Measurements from ENCODE around the gene NRBP1.

DNA sequence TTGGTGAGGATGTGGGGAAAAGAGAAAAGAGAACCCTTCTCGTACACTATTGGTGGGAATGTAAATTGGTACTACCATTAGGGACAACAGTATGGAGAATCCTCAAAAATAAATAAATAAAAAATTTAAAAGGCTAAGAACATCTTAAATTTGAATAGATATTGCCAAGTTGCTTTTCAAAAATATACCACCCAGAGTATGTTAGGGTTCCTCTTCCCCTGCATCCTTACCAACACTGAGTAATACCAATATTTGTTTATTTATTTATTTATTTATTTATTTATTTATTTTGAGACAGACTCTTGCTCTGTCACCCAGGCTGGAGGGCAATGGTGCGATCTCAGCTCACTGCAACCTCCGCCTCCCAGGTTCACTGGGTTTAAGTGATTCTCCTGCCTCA lies 5.5 kb upstream of the NRBP1 start:
- TF ChIP-seq, protein P1, sequence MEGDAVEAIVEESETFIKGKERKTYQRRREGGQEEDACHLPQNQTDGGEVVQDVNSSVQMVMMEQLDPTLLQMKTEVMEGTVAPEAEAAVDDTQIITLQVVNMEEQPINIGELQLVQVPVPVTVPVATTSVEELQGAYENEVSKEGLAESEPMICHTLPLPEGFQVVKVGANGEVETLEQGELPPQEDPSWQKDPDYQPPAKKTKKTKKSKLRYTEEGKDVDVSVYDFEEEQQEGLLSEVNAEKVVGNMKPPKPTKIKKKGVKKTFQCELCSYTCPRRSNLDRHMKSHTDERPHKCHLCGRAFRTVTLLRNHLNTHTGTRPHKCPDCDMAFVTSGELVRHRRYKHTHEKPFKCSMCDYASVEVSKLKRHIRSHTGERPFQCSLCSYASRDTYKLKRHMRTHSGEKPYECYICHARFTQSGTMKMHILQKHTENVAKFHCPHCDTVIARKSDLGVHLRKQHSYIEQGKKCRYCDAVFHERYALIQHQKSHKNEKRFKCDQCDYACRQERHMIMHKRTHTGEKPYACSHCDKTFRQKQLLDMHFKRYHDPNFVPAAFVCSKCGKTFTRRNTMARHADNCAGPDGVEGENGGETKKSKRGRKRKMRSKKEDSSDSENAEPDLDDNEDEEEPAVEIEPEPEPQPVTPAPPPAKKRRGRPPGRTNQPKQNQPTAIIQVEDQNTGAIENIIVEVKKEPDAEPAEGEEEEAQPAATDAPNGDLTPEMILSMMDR (conservative IDR thresholded peaks at IDR 0.05; ENCODE audit: low read depth, low read length) = no peak
- TF ChIP-seq EZH2 (IDR thresholded peaks at IDR 0.05; ENCODE audit: low read length, unreplicated experiment) = no peak

All from PC-3 (cell line).